Loucy (cell line): Measurements from ENCODE around the gene HES5.

Experiments
- H2AFZ ChIP-seq: fragments of 200-600 bp; sonication (generic); 2 replicates; pipeline ENCODE4 v1.6.0; 2016; ENCODE audit warnings: antibody characterized with exemption, mild to moderate bottlenecking, low read length, moderate library complexity
- H3F3A ChIP-seq: fragments of 200-600 bp; 2 replicates; pipeline ENCODE4 v1.6.0; 2016; ENCODE audit warnings: antibody characterized with exemption, low read depth, mild to moderate bottlenecking
- H3K27me3 ChIP-seq: fragments of 200-600 bp; sonication (generic); 2 replicates; pipeline ENCODE4 v1.6.1; 2014; ENCODE audit warnings: low read length, mild to moderate bottlenecking; ENCODE audit not compliant: insufficient read depth, poor library complexity, severe bottlenecking
- H3K36me3 ChIP-seq: fragments of 200-600 bp; sonication (generic); 2 replicates; pipeline ENCODE4 v1.6.1; 2016; ENCODE audit warnings: low read length; ENCODE audit not compliant: insufficient read depth
- H3K4me1 ChIP-seq: fragments of 200-600 bp; sonication (generic); 2 replicates; pipeline ENCODE4 v1.5.1; 2014; ENCODE audit warnings: low read length, mild to moderate bottlenecking; ENCODE audit not compliant: insufficient read depth, poor library complexity, severe bottlenecking
- H3K4me2 ChIP-seq: fragments of 200-600 bp; sonication (generic); 2 replicates; pipeline ENCODE4 v1.6.0; 2014; ENCODE audit warnings: antibody characterized with exemption, low read length, low read depth, mild to moderate bottlenecking; ENCODE audit not compliant: poor library complexity, severe bottlenecking
- H3K4me3 ChIP-seq: fragments of 200-600 bp; sonication (generic); 2 replicates; pipeline ENCODE4 v1.5.1; 2014; ENCODE audit warnings: low read length, mild to moderate bottlenecking, mixed read lengths; ENCODE audit not compliant: poor library complexity, severe bottlenecking
- H3K79me2 ChIP-seq: fragments of 200-600 bp; sonication (generic); 2 replicates; pipeline ENCODE4 v1.6.1; 2014; ENCODE audit warnings: low read length; ENCODE audit not compliant: insufficient read depth
- H3K9ac ChIP-seq: fragments of 200-600 bp; sonication (generic); 2 replicates; pipeline ENCODE4 v1.6.0; 2014; ENCODE audit warnings: mild to moderate bottlenecking, low read depth, low read length, moderate library complexity; ENCODE audit not compliant: poor library complexity, severe bottlenecking
- H3K9me2 ChIP-seq: fragments of 200-600 bp; sonication (generic); replicated peaks from 2 replicates; pipeline ENCODE4 v1.6.1; 2016; ENCODE audit warnings: low read depth, low read length, mixed read lengths
- H3K9me3 ChIP-seq: fragments of 200-600 bp; sonication (generic); 2 replicates; pipeline ENCODE4 v1.6.1; 2014; ENCODE audit warnings: mild to moderate bottlenecking, antibody characterized with exemption, low read length, low read depth; ENCODE audit not compliant: insufficient read depth
- H4K20me1 ChIP-seq: fragments of 200-600 bp; sonication (generic); 2 replicates; pipeline ENCODE4 v1.6.0; 2014; ENCODE audit warnings: antibody characterized with exemption, low read length, mild to moderate bottlenecking; ENCODE audit not compliant: insufficient read depth, poor library complexity, severe bottlenecking
- EZH2phosphoT487 ChIP-seq: fragments of 200-600 bp; IDR thresholded peaks from 2 replicates; pipeline ENCODE4 v1.6.1; 2018; ENCODE audit warnings: antibody characterized with exemption, mild to moderate bottlenecking, moderate library complexity, borderline replicate concordance
- TF ChIP-seq, protein P1 (sequence below): fragments of 200-600 bp; sonication (generic); conservative IDR thresholded peaks from 2 replicates; pipeline ENCODE4 v1.5.1; 2014; ENCODE audit warnings: mild to moderate bottlenecking, antibody characterized with exemption, low read length

The HES5 gene

DNA sequence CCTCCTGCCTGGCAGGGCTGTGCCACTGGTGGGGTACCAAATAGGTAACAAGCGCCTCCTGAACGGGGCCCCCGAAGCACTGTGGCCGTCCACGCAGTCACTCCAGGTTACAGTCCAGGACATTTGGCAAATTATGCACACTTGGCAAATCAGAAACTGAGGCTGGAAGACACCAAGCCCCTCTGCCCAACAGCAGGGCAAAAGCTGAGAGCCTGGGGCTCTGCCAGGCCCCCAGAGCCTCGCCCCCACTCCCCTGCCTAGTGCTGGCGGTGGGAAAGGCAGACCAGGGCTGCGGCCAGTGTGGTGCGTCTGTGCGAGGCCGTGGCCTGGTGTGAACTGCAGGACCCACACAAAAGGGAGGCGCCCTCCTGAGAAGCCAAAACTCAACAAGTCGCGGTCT is 13.1 kb downstream of the HES5 start:
- Histone ChIP-seq H3K27me3 (no peaks in the 10 kb centered on the region), H3K4me1 (no peaks in the 10 kb centered on the region), H3K9me3 (no peaks in the 10 kb centered on the region), H3K9me2 (no peaks in the 10 kb centered on the region), H3K36me3 (peaks cover 78% of the 10 kb centered on the region; the same call in 1 of the 2 replicates), H3K4me2 (no peak overlapping the region), H3K4me3 (no peak overlapping the region), H4K20me1 (no peaks in the 10 kb centered on the region), H2AFZ (no peak overlapping the region), H3K79me2 (peaks cover 5% of the 10 kb centered on the region; the same call in 1 of the 2 replicates), H3F3A (no peaks in the 10 kb centered on the region), H3K9ac (no peak overlapping the region)
- TF ChIP-seq, protein P1, sequence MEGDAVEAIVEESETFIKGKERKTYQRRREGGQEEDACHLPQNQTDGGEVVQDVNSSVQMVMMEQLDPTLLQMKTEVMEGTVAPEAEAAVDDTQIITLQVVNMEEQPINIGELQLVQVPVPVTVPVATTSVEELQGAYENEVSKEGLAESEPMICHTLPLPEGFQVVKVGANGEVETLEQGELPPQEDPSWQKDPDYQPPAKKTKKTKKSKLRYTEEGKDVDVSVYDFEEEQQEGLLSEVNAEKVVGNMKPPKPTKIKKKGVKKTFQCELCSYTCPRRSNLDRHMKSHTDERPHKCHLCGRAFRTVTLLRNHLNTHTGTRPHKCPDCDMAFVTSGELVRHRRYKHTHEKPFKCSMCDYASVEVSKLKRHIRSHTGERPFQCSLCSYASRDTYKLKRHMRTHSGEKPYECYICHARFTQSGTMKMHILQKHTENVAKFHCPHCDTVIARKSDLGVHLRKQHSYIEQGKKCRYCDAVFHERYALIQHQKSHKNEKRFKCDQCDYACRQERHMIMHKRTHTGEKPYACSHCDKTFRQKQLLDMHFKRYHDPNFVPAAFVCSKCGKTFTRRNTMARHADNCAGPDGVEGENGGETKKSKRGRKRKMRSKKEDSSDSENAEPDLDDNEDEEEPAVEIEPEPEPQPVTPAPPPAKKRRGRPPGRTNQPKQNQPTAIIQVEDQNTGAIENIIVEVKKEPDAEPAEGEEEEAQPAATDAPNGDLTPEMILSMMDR: no peak
- no peak for TF ChIP-seq EZH2phosphoT487

DNA sequence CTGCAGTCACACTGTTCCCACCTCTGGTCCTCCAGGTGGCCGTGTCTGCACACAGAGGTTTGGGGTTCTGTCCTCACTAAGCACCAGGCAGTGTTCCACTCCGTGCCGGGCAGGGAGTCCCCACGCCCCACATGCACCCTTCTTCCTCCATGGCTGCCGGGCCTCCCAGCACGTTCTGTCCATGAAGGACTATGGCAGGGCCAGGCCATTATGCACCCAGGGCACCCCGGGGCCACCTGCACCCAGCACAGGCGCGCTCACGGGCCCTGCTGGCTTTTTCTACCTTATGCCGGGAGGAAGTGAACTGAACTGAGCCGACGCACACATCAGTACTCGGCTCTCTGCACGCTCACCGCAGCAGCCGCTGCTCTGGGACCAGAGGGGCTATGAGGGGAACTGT is 13.9 kb downstream of the HES5 start:
- Histone ChIP-seq H3K36me3 (peaks cover 86% of the 10 kb centered on the region; the same call in 1 of the 2 replicates), H3F3A (no peaks in the 10 kb centered on the region), H3K79me2 (no peaks in the 10 kb centered on the region), H4K20me1 (no peaks in the 10 kb centered on the region), H3K9me3 (no peaks in the 10 kb centered on the region), H3K4me1 (no peaks in the 10 kb centered on the region), H2AFZ (no peak overlapping the region), H3K27me3 (no peaks in the 10 kb centered on the region), H3K4me2 (no peak overlapping the region), H3K4me3 (no peak overlapping the region), H3K9ac (no peak overlapping the region), H3K9me2 (no peaks in the 10 kb centered on the region)
- TF ChIP-seq, protein P1: no peak
- TF ChIP-seq EZH2phosphoT487: no peak

DNA sequence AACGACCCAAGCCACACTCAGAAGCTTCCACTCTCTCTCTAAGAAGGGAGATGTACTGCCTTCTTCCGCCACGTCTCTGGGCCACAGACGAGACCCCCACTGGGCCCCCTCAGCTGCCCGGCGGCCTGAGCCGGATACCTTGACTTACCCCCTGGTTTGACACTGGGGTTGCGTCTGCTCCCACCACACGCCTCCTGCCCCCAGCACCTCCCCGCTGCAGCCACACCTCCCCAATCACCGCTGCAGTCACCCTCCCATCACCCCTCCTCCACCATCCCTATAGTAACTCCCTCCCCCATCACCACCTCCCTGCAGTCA is 14.3 kb downstream of the HES5 start:
- no peaks in the 10 kb centered on the region for H3K79me2 ChIP-seq
- no peak overlapping the region for H3K9ac ChIP-seq
- no peaks in the 10 kb centered on the region for H3K27me3 ChIP-seq
- H3F3A ChIP-seq: no peaks in the 10 kb centered on the region
- no peak overlapping the region for H2AFZ ChIP-seq
- H3K36me3 ChIP-seq: peaks cover 86% of the 10 kb centered on the region; the same call in 1 of the 2 replicates
- H3K4me2 ChIP-seq: no peak overlapping the region
- no peaks in the 10 kb centered on the region for H3K9me3 ChIP-seq
- TF ChIP-seq, protein P1: no peak
- TF ChIP-seq EZH2phosphoT487: no peak
- H3K4me1 ChIP-seq: no peaks in the 10 kb centered on the region
- no peak overlapping the region for H3K4me3 ChIP-seq
- H4K20me1 ChIP-seq: no peaks in the 10 kb centered on the region
- H3K9me2 ChIP-seq: no peaks in the 10 kb centered on the region
